ENCODE results near the gene TNFAIP2.

GRCh38 chr14:103155826-103156394, 32.6 kb downstream of the TNFAIP2 start:
- no peak for TF ChIP-seq CTCF (IDR thresholded peaks at IDR 0.05)
- TF ChIP-seq EZH2phosphoT487 (IDR thresholded peaks at IDR 0.05) = no peak

All from neural progenitor cell (in vitro differentiated cells).